Omental fat pad (tissue), 4 donors: ENCODE data around the gene AKAP7. TPM values are rescaled to one million over a fixed set of nuclear protein-coding genes. Genes with fewer than 3 reads are reported as not detected.
"Not testable (repeated sequence)": the region's sequence is repeated elsewhere in the genome, so short reads cannot be mapped to it uniquely, and the experiment has no call there.

Experiments
- ATAC-seq: fragments of 150-250 bp; one replicate; pipeline ENCODE4 v1.9.1; 2016; ENCODE audit warnings: mild to moderate bottlenecking, moderate library complexity; ENCODE audit not compliant: low FRiP score
- DNase-seq: peaks from one replicate; pipeline ENCODE4 v3.0.0-alpha.2; 2019; ENCODE audit warnings: low spot score
- total RNA-seq, 4 donors: library from RNA; depleted of rRNA; stranded (reverse); fragments of >200 nt; gene quantifications; one replicate each; pipeline ENCODE4 v1.1.0, GENCODE V29; 2016
- TF ChIP-seq, protein P1 (sequence below), 3 donors: fragments of 450-650 bp; IDR thresholded peaks; one replicate each; pipeline ENCODE4 v1.5.1; 2016 to 2017; ENCODE audit warnings: antibody characterized with exemption in 3 of 3, mild to moderate bottlenecking in 3 of 3, moderate library complexity in 2 of 3

AKAP7 gene
- total RNA-seq, 4 donors from 2014 or later: 8.1 to 16.6 (median 10.7) TPM

DNA sequence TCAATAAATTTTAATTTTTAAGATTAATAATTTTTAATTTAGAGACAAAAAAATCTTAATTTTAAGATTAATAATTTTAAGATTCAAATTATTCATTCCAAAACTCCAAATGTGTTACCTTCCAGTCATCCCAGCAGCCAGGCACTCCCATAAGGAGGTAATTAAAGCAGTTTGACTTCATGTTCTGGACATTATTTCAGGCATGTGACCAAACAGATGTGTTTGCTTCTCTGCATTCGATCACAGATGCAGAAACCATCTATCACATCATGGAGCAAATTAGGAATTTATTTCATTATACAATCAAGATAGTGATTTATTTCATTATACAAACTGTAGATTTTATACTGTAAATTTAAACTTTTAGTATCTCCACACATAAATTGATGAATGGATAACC is 150.3 kb downstream of the AKAP7 start:
- TF ChIP-seq, protein P1, sequence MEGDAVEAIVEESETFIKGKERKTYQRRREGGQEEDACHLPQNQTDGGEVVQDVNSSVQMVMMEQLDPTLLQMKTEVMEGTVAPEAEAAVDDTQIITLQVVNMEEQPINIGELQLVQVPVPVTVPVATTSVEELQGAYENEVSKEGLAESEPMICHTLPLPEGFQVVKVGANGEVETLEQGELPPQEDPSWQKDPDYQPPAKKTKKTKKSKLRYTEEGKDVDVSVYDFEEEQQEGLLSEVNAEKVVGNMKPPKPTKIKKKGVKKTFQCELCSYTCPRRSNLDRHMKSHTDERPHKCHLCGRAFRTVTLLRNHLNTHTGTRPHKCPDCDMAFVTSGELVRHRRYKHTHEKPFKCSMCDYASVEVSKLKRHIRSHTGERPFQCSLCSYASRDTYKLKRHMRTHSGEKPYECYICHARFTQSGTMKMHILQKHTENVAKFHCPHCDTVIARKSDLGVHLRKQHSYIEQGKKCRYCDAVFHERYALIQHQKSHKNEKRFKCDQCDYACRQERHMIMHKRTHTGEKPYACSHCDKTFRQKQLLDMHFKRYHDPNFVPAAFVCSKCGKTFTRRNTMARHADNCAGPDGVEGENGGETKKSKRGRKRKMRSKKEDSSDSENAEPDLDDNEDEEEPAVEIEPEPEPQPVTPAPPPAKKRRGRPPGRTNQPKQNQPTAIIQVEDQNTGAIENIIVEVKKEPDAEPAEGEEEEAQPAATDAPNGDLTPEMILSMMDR (IDR thresholded peaks at IDR 0.05): no peak
- ATAC-seq: no peak
- DNase-seq: no peak

DNA sequence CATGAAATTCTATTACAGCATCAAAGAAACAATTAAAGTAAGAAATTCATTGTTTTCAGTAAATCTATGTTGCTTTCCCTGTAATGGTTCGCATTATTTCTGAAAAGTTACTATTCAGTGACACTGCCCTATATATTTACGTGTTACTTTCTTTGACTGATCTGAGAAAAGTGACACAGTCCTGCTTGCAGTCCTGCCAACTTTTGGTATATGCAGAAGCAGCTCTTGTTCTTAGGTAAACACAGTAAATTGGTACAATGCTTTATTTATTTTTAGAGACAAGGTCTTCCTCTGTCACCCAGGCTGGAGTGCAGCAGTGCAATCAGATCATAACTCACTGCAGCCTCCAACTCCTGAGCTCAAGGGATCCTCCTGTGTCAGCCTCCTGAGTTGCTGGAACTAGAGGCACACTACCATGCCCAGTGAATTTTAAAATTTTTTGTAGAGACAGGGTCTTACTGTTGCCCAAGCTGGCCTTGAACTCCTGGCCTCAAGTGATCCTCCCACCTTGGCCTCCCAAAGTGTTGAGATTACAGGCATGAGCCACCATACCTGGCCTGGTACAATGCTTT is 151.3 kb downstream of the AKAP7 start:
- no peak for ATAC-seq
- TF ChIP-seq, protein P1 (IDR thresholded peaks at IDR 0.05): no peak
- DNase-seq: no peak

DNA sequence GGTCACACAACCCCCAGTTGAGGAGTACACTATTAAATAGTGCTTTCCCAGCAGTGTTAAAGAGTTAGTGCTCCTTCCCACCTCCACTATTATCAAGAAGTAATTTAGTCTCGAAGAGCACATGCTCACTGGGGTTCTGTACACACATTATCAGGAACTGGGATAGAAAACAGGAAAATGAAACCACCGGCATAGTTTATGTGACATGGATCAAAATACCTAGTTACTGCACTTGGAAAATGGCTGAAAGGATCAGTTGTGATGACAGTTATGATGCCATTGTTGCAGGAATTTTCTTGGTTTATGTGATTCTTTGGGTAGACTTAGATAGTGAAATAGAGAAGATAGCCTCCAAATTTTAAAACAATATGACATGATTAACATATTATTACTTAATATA is 152.9 kb downstream of the AKAP7 start:
- ATAC-seq (no peak), DNase-seq (no peak)
- TF ChIP-seq, protein P1 (IDR thresholded peaks at IDR 0.05): no peak

DNA sequence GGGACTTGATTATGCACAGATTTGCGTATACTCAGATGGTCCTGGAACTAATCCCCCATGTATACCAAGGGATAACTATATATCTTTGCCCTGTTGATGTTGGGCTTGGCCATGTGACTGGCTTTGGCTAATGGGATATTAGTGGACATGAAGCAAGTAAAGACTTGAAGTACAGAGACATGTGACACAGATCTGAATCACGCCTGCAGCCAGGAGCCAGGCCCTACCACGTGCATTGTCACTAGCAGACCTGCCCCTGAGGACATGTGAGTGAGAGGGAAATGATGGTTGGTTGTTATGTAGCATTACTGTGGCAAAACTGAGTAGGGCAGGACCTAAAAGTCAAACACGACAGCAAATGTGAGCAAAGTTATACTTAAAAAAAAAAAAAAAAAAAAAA is 155.7 kb downstream of the AKAP7 start:
- no peak for ATAC-seq
- TF ChIP-seq, protein P1 (IDR thresholded peaks at IDR 0.05): no peak
- no peak for DNase-seq

DNA sequence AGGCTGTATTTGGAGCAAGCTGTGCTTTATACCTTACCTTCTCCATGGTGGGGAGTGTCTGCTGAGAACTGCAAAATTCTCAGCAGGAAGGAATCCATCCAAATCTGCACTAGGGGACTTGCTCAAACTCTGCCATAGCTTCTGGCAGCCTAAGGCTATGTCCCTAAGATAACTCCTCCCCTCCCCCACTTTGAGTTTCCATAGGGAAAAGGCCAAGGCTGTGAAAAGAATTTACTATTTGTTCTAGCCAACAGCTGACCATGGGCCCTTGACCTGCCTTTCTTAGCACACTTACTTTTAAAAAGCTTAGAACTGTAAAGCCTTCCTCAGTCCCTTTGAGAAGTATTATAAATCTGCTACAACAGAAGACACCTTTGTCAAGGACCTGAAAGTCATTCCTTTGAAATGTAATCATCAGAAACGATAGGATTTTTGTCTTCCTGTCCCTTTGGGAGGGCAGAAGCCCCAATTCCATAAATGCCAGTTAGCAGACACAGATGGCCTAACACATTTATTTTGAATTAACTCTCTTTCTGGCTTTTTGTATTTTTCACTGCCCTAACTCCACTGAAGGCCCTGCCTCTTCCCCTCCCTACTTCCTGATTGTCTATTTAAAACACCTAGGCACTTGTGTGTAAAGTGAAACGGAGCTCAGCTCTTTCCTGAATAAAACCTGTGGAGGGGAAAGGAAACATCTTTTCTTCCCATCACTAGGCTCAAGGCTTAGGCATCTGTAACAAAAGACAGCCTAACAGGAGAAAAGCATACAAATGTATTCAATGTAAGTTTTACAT is 157.1 kb downstream of the AKAP7 start:
- no peak for DNase-seq
- TF ChIP-seq, protein P1 (IDR thresholded peaks at IDR 0.05): no peak

DNA sequence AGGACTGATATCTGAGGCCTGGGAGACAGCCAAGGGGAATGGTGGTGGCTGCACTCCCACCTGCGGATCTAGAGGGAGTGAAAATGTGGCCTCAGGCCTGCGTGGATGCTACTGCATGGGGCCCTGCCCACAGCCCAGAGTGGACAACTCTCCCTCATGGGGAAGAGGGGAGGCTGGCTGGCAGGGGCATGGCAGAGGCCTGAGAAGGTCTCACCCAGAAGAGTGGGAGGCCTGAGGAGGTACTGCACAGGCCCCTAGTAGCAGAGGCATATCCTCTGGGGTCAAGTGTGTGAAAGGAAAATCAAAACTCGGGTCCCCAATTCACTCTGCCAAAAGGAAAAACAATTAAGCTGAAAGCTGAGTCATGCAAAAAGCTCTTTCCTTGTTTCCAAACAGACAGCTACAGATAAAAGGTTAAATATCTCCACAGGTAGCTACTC is 158.2 kb downstream of the AKAP7 start:
- DNase-seq (no peak), ATAC-seq (no peak)
- TF ChIP-seq, protein P1 (IDR thresholded peaks at IDR 0.05): no peak

More for the DNA sequence above, 157.1 kb downstream of the AKAP7 start:
- no peak for ATAC-seq

DNA sequence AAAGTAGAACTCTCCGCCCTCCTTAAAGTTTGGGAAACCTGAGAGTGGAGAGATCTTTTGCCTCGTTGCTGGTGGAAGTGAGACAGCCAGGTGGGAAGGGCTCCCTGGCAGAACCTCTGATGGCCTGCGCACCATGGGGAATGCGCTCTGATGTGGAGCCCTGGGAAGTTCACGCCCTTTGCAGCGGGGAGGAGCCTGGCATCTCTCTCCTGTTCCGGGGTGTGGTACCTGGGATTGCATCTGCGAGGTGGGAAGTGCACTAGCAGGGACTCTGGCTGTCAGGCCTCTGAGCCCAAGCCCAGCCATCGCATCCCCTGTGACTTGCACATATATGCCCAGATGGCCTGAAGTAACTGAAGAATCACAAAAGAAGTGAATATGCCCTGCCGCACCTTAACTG is 159.8 kb downstream of the AKAP7 start:
- ATAC-seq: no peak
- TF ChIP-seq, protein P1 (IDR thresholded peaks at IDR 0.05): no peak
- DNase-seq: no peak

DNA sequence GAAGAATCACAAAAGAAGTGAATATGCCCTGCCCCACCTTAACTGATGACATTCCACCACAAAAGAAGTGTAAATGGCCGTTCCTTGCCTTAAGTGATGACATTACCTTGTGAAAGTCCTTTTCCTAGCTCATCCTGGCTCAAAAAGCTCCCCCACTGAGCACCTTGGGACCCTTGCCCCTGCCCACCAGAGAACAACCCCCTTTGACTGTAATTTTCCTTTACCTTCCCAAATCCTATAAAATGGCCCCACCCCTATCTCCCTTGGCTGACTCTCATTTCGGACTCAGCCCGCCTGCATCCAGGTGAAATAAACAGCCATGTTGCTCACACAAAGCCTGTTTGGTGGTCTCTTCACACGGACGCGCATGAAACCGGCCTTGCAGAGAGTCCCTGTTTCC is 165.6 kb downstream of the AKAP7 start:
- not testable (repeated sequence) for ATAC-seq, DNase-seq
